ENCODE measurements around the gene B3GNT8.

GRCh38 chr19:41422955-41423354 is 4.2 kb downstream of the B3GNT8 start:
- no peak for TF ChIP-seq CTCF (IDR thresholded peaks at IDR 0.05)
- TF ChIP-seq POLR2AphosphoS5 (IDR thresholded peaks at IDR 0.05), result no peak

Data from breast epithelium (tissue), 3 donors.